ENCODE results near the gene TCF7L2. TPM values are rescaled to one million over a fixed set of nuclear protein-coding genes. Genes with fewer than 3 reads are reported as not detected.

The TCF7L2 gene
- total and polyA plus RNA-seq, 2 experiments from 2014 or later, result 27.5 to 33.7 TPM

GRCh38 chr10:113000442-113000841 lies 50.4 kb downstream of the TCF7L2 start:
- H3K4me3 ChIP-seq, result no peak overlapping the region
- no peaks in the 10 kb centered on the region for H3K36me3 ChIP-seq
- no peaks in the 10 kb centered on the region for H3K9me3 ChIP-seq (ENCODE audit: low read depth)
- peaks cover 41% of the 10 kb centered on the region for H3K4me1 ChIP-seq (ENCODE audit: low read depth)
- DNase-seq (ENCODE audit: low read depth in 1 of 2, low spot score in 1 of 2), result no peak
- TF ChIP-seq CTCF (IDR thresholded peaks at IDR 0.05; ENCODE audit: low read depth, low read length), result no peak
- H3K27me3 ChIP-seq, result no peaks in the 10 kb centered on the region
- peak overlapping the region; percentile 91 for H3K27ac ChIP-seq

DNA sequence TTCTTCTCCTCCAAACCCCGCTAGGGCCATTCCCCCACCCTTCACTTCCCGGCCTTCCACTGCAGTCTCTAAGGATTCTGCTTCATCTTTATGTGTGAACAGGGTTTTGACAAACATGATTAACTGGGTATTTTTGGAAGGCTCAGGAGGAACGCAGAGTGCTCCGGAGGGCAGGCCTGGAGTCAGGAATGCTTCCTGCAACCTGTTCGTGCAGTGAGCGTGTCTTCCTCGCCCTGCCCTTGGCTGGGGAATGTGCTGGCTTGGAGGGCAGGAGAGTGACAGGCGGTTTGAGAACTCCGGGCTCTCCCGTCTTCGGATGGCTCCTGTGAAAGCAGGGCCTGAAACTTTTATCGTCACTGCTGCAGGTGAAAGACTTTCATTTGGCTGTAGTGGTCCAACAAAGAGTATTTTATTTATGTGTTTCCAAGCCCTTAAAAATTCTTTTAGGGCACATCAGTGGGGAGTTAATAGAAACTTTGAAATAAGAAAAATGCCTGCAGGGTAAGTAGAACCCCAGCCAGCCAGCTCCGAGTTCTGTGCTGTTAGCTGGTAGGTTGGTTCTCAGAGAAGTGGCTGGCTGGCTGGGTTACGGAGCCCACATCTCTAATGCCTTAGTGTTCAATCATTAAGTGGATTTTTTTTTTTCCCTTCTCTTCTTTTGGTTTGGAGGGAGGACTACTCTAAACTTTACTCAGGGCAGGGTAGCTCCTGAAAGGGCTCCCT lies 51.0 kb downstream of the TCF7L2 start:
- Histone ChIP-seq H3K27me3 (no peaks in the 10 kb centered on the region), H3K4me3 (no peak overlapping the region), H3K36me3 (no peaks in the 10 kb centered on the region), H3K27ac (peak overlapping the region; percentile 91), H3K9me3 (ENCODE audit: low read depth) (no peaks in the 10 kb centered on the region), H3K4me1 (ENCODE audit: low read depth) (peaks cover 41% of the 10 kb centered on the region)
- TF ChIP-seq CTCF (IDR thresholded peaks at IDR 0.05; ENCODE audit: low read depth, low read length), result no peak
- DNase-seq (ENCODE audit: low read depth in 1 of 2, low spot score in 1 of 2), result peak in 1 of 2 donors; percentile 88

DNA sequence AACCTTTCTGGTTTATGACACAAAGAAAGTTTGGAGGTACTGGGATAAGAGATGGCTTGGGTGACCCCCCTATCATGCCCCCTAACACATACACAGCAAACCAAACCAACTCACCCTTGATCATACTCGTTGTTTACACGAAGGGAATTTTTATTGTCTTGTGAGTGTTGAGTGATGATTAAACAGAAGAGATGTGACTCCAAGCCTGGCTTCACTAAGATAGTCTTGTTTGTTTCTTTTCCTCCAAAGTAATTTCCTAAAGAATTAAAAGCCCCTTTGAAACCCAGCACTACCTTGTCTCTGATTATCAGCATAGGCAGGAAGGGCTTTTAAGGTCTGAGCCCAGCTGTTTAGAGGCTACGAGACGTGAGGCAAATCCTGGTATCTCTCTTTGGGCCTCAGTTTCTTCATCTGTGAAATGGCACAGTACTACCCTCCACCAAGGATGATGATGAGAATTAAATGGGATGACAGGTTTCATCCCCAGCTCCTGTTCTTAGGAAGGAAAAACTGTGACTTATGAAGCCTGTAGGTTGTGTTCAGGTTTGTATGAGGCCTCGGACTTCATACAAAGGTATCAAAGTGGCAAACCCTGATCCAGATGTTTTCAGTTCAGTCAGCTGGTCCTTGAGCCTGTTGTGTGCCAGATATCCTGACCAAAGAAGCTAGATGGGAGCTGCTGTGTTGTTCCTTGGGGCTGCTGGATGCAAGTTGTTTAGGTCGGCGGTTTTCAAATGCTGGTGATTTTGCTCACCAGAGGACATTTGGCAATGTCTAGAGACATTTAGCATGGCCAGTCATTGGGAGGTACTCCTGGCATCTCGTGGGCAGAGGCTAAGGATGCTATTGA lies 51.8 kb downstream of the TCF7L2 start:
- Histone ChIP-seq H3K4me3 (no peak overlapping the region), H3K9me3 (ENCODE audit: low read depth) (no peaks in the 10 kb centered on the region), H3K36me3 (no peaks in the 10 kb centered on the region), H3K27me3 (no peaks in the 10 kb centered on the region), H3K27ac (peak overlapping the region; percentile 91), H3K4me1 (ENCODE audit: low read depth) (peaks cover 45% of the 10 kb centered on the region)
- no peak for TF ChIP-seq CTCF (IDR thresholded peaks at IDR 0.05; ENCODE audit: low read depth, low read length)
- no peak for DNase-seq (ENCODE audit: low read depth in 1 of 2, low spot score in 1 of 2)

GRCh38 chr10:113002449-113002777 lies 52.4 kb downstream of the TCF7L2 start:
- TF ChIP-seq CTCF (IDR thresholded peaks at IDR 0.05; ENCODE audit: low read depth, low read length), result no peak
- H3K36me3 ChIP-seq, result no peaks in the 10 kb centered on the region

DNA sequence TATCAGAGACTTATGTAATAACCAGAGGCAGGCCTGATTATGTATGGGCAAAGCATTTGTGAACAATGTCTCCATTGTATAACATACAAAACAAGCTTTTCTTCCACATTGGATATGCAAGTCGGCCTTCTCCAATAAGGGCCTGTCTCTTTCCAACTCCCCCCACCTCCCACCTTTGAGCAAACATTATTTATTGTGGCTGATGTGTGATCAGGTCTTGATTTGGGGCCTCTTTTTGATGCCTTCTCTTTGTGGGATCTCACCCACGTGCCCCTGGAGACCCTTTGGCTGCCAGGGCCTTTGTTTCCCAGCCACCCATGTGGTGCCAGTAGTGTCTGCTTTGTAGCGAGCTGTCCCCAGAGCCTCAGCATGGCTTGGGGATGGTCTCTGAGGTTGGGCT lies 53.0 kb downstream of the TCF7L2 start:
- no peak for DNase-seq (ENCODE audit: low read depth in 1 of 2, low spot score in 1 of 2)
- H3K27me3 ChIP-seq, result no peaks in the 10 kb centered on the region
- TF ChIP-seq CTCF (IDR thresholded peaks at IDR 0.05; ENCODE audit: low read depth, low read length), result no peak
- peaks cover 58% of the 10 kb centered on the region for H3K4me1 ChIP-seq (ENCODE audit: low read depth)
- peak overlapping the region; percentile 26 for H3K27ac ChIP-seq
- H3K9me3 ChIP-seq (ENCODE audit: low read depth), result no peaks in the 10 kb centered on the region
- no peaks in the 10 kb centered on the region for H3K36me3 ChIP-seq
- no peak overlapping the region for H3K4me3 ChIP-seq

More at GRCh38 chr10:113002449-113002777, 52.4 kb downstream of the TCF7L2 start:
- H3K4me3 ChIP-seq, result no peak overlapping the region
- peak overlapping the region; percentile 26 for H3K27ac ChIP-seq
- H3K27me3 ChIP-seq, result no peaks in the 10 kb centered on the region
- H3K4me1 ChIP-seq (ENCODE audit: low read depth), result peaks cover 51% of the 10 kb centered on the region
- no peak for DNase-seq (ENCODE audit: low read depth in 1 of 2, low spot score in 1 of 2)
- H3K9me3 ChIP-seq (ENCODE audit: low read depth), result no peaks in the 10 kb centered on the region

Measured in cardiac muscle cell (in vitro differentiated cells and primary cell).